Prostate gland (tissue), 2 donors: ENCODE data around the gene KLC4.

Experiments used
- POLR2AphosphoS5 ChIP-seq: sonication (generic); formaldehyde crosslinking; IDR thresholded peaks from one replicate; pipeline ENCODE4 v1.6.1; 2017; ENCODE audit warnings: antibody characterized with exemption
- TF ChIP-seq, protein P1 (sequence below), 4 experiments: fragments of 200-600 bp in 2 of 4; fragments of 450-650 bp in 2 of 4; sonication (generic) in 2 of 4; IDR thresholded peaks; 1 replicate in 3 of 4; 2 replicates in 1 of 4; pipeline ENCODE4 v1.5.1; 2016 to 2019; ENCODE audit warnings: antibody characterized with exemption in 4 of 4, mild to moderate bottlenecking in 2 of 4, moderate library complexity in 2 of 4

DNA sequence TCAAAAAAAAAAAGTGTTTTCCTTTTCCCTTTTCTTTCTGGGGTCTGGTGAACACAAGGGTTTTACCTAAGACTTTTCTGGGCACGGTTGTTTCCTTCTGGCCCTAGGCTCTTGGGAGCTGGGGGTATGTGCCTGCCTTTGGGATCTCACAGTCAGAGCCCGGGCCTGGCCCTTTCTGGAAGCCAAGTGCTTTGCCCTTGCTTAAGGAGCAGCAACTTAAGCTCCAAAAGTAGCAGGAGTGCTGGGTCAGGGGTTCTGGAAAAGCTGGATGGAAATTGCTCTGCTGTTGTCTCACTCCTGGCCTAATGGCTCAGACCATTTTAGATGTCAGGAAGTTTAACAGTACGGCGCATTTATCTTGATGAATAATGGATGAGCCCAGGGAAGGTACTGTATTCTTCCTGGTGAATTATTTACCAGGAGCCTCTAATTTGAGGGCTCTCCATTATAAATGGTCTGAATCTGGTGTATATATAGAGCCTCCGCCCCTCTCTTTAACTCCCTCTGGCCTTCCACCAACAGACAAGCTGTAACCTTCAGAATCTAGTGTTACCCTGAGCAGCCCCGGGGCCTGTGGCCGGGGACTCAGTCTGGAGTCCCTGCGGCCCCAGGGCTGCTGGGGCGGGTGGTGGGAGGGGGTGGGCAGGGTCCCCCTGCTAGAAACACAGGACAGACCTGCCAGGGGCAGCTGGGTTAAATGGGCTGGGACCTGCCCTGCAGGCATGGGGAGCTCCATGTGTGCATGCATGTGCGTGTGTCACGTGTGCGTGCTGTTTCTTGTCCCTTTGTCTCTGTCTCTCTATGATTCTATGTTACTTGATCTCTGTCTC is 54.2 kb downstream of the KLC4 start:
- TF ChIP-seq, protein P1, sequence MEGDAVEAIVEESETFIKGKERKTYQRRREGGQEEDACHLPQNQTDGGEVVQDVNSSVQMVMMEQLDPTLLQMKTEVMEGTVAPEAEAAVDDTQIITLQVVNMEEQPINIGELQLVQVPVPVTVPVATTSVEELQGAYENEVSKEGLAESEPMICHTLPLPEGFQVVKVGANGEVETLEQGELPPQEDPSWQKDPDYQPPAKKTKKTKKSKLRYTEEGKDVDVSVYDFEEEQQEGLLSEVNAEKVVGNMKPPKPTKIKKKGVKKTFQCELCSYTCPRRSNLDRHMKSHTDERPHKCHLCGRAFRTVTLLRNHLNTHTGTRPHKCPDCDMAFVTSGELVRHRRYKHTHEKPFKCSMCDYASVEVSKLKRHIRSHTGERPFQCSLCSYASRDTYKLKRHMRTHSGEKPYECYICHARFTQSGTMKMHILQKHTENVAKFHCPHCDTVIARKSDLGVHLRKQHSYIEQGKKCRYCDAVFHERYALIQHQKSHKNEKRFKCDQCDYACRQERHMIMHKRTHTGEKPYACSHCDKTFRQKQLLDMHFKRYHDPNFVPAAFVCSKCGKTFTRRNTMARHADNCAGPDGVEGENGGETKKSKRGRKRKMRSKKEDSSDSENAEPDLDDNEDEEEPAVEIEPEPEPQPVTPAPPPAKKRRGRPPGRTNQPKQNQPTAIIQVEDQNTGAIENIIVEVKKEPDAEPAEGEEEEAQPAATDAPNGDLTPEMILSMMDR (IDR thresholded peaks at IDR 0.05), result no peak
- TF ChIP-seq POLR2AphosphoS5, result no peak
